ENCODE results near the gene TNRC6C.

DNA sequence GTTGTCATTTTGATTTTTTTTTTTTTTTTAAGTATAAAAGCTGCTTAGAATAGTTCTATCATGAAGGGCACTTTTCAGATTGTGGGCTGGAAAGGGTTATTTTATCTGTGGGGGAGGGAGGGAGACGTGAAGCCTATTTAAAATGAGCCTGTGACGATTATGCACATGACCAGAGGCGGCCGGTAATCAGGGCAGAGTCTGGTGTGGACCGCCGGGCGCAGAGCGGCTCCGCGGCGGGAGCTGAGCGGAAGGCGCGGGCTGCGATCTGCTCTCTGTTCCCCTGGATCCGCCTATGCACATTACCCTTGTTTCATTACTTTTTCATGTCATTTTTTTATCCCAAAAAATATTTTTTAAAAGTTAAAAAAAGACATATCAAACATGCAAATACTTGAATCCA, 146.6 kb downstream of the TNRC6C start:
- TF ChIP-seq, protein P1, sequence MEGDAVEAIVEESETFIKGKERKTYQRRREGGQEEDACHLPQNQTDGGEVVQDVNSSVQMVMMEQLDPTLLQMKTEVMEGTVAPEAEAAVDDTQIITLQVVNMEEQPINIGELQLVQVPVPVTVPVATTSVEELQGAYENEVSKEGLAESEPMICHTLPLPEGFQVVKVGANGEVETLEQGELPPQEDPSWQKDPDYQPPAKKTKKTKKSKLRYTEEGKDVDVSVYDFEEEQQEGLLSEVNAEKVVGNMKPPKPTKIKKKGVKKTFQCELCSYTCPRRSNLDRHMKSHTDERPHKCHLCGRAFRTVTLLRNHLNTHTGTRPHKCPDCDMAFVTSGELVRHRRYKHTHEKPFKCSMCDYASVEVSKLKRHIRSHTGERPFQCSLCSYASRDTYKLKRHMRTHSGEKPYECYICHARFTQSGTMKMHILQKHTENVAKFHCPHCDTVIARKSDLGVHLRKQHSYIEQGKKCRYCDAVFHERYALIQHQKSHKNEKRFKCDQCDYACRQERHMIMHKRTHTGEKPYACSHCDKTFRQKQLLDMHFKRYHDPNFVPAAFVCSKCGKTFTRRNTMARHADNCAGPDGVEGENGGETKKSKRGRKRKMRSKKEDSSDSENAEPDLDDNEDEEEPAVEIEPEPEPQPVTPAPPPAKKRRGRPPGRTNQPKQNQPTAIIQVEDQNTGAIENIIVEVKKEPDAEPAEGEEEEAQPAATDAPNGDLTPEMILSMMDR (conservative IDR thresholded peaks at IDR 0.05): no peak
- no peak for TF ChIP-seq ZFX (IDR thresholded peaks at IDR 0.05)
